IMR-90 (cell line): ENCODE measurements around the gene ITPRIP. TPM values are rescaled to one million over a fixed set of nuclear protein-coding genes. Genes with fewer than 3 reads are reported as not detected.
A peak's percentile ranks its signal among the peaks of the same experiment; 100 is the strongest.

Source experiments
- ELK1 ChIP-seq: fragments of 150-350 bp; IDR thresholded peaks from 2 replicates; pipeline ENCODE4 v1.6.1; 2016; ENCODE audit warnings: low read depth, mild to moderate bottlenecking, low read length, moderate library complexity, borderline replicate concordance
- NFE2L2 ChIP-seq: fragments of 150-350 bp; IDR thresholded peaks from 2 replicates; pipeline ENCODE4 v1.6.1; 2016; ENCODE audit warnings: low read depth, mild to moderate bottlenecking, low read length
- POLR2A ChIP-seq: IDR thresholded peaks from 2 replicates; pipeline ENCODE4 v1.6.1; 2012; ENCODE audit warnings: mild to moderate bottlenecking, low read depth, low read length
- RFX5 ChIP-seq: IDR thresholded peaks from 2 replicates; pipeline ENCODE4 v1.8.0; 2012; ENCODE audit warnings: low read depth, mild to moderate bottlenecking, low read length, moderate library complexity
- polyA plus RNA-seq, 3 experiments: library from polyadenylated mRNA; depleted of rRNA; stranded (reverse); fragments of >200 nt; gene quantifications; 2 replicates each; pipeline ENCODE4 v1.2.3, GENCODE V29; 2012; ENCODE audit warnings: low replicate concordance in 1 of 3
- total RNA-seq: library from RNA; depleted of rRNA; stranded (reverse); fragments of >200 nt; gene quantifications from 2 replicates; pipeline ENCODE4 v1.2.3, GENCODE V29; 2012

ITPRIP gene
- total and polyA plus RNA-seq, 2 of the 4 experiments (the other 2 are of a cell fraction): 7.5 to 31.9 TPM

DNA sequence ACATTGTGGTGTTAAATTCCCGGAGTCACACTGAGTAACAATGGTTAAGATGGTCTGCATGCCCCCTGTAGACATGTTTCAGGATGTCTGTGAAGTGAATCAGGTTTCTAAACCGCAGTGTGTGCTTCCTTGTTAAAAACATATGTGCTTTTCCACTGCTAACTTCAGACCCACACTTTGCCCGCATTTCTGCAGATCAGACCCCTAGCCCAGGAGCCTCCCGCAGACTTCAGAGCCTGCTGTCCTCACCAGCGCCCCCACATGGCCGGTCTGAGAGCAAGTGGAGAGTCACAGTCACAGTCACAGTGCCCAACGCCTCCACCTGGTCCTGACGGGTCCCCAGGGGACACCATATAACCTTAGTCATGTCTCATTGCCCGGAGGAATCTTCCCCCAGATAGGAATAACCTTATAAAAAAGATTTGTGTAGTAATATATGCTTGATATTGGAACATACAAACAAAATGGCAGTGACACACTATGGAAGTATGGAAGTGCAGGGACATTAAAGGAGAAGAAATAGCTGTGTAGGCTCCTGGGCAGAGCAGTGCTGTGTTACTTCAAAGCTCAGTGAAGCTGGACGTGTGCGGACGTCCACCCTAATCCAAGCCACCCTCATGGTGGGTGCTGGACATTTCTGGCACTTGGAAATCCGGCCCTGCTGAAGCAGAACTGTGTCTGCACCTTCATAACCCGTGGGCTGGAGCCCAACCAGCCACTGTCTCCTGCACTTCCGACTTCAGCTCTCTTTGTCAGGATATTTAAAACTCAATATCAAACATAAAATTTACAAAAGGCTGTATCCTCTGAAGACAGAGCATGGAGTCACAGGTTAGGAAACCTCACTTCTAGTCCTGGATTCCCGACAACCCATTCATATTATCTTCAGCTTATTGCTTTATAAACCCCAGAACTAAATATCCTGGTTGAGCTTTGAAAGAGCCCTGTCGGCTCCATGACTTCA lies 40.3 kb downstream of the ITPRIP start (continued):
- TF ChIP-seq ELK1: no peak
- TF ChIP-seq POLR2A: peak; percentile 5; the same call in 1 of the 2 replicates
- no peak for TF ChIP-seq RFX5
- TF ChIP-seq NFE2L2: no peak
